Epithelial cell of proximal tubule (primary cell): ENCODE data around the gene VPS51. TPM values are rescaled to one million over a fixed set of nuclear protein-coding genes. Genes with fewer than 3 reads are reported as not detected.

Source experiments
- DNase-seq: peaks from one replicate; pipeline ENCODE4 v3.0.0-alpha.2; 2011; ENCODE audit warnings: low read depth
- H3K4me3 ChIP-seq: 2 replicates; pipeline ENCODE4 v1.5.1; 2011; ENCODE audit warnings: low read depth, mild to moderate bottlenecking, low read length
- CTCF ChIP-seq: conservative IDR thresholded peaks from 2 replicates; pipeline ENCODE4 v1.5.1; 2012; ENCODE audit warnings: low read depth, mild to moderate bottlenecking, low read length
- total RNA-seq: library from RNA; depleted of rRNA; stranded (reverse); fragments of >200 nt; gene quantifications from 2 replicates; pipeline ENCODE4 v1.2.3, GENCODE V29; 2015

Gene VPS51
- total RNA-seq, 1 donor from 2014 or later = 342 TPM

GRCh38 chr11:65150509-65151299 lies 54.7 kb downstream of the VPS51 start:
- TF ChIP-seq CTCF = no peak
- peak; percentile 27 for DNase-seq
- no peak overlapping the region for H3K4me3 ChIP-seq

- no peak for DNase-seq
- TF ChIP-seq CTCF = no peak
- H3K4me3 ChIP-seq = no peak overlapping the region
Measured at GRCh38 chr11:65151331-65151899, 55.4 kb downstream of the VPS51 start.

GRCh38 chr11:65152122-65152521 lies 56.1 kb downstream of the VPS51 start:
- H3K4me3 ChIP-seq = no peak overlapping the region
- DNase-seq = no peak
- no peak for TF ChIP-seq CTCF

GRCh38 chr11:65156256-65156655 lies 60.2 kb downstream of the VPS51 start:
- no peak for TF ChIP-seq CTCF
- DNase-seq = no peak
- no peak overlapping the region for H3K4me3 ChIP-seq

GRCh38 chr11:65156926-65157325 lies 60.9 kb downstream of the VPS51 start:
- no peak for DNase-seq
- TF ChIP-seq CTCF = no peak
- H3K4me3 ChIP-seq = no peak overlapping the region

GRCh38 chr11:65157336-65157735 lies 61.3 kb downstream of the VPS51 start:
- TF ChIP-seq CTCF = no peak
- DNase-seq = no peak
- H3K4me3 ChIP-seq = no peak overlapping the region

GRCh38 chr11:65159012-65159411 lies 63.0 kb downstream of the VPS51 start:
- no peak for TF ChIP-seq CTCF
- no peak overlapping the region for H3K4me3 ChIP-seq
- no peak for DNase-seq
